Mesenchymal stem cell (in vitro differentiated cells and primary cell): Measurements from ENCODE around the gene GRHL1.
A peak's percentile ranks its signal among the peaks of the same experiment; 100 is the strongest.

Experiments
- DNase-seq: peaks from one replicate; pipeline ENCODE4 v3.0.0-alpha.2; 2013
- H2AFZ ChIP-seq: one replicate; pipeline ENCODE4 v1.6.1; 2013; ENCODE audit warnings: low read depth, mild to moderate bottlenecking, control low read depth, inconsistent platforms, low read length, moderate library complexity
- H2AK5ac ChIP-seq: 2 replicates; pipeline ENCODE4 v1.6.1; 2013; ENCODE audit warnings: low read length, moderate library complexity, mild to moderate bottlenecking, inconsistent platforms; ENCODE audit not compliant: severe bottlenecking
- H2BK120ac ChIP-seq: one replicate; pipeline ENCODE4 v1.6.1; 2013; ENCODE audit warnings: low read depth, mild to moderate bottlenecking, inconsistent platforms, low read length, moderate library complexity
- H2BK12ac ChIP-seq, 2 experiments: one replicate each; pipeline ENCODE4 v1.6.1; 2013; ENCODE audit warnings: inconsistent platforms in 2 of 2, low read length in 2 of 2, mild to moderate bottlenecking in 2 of 2, moderate library complexity in 2 of 2, control low read depth in 1 of 2
- H2BK15ac ChIP-seq: one replicate; pipeline ENCODE4 v1.6.1; 2013; ENCODE audit warnings: mild to moderate bottlenecking, low read depth, inconsistent platforms; ENCODE audit not compliant: poor library complexity, severe bottlenecking
- H2BK5ac ChIP-seq: 2 replicates; pipeline ENCODE4 v1.6.1; 2013; ENCODE audit warnings: low read depth, mild to moderate bottlenecking, low read length, control low read depth, inconsistent platforms; ENCODE audit not compliant: poor library complexity, severe bottlenecking
- H3K14ac ChIP-seq, 2 experiments: one replicate each; pipeline ENCODE4 v1.6.1; 2013; ENCODE audit warnings: inconsistent platforms in 2 of 2, low read length in 2 of 2, control low read depth in 1 of 2, mild to moderate bottlenecking in 1 of 2, moderate library complexity in 1 of 2
- H3K18ac ChIP-seq, 2 experiments: one replicate each; pipeline ENCODE4 v1.6.1; 2013; ENCODE audit warnings: inconsistent platforms in 2 of 2, low read length in 2 of 2, control low read depth in 1 of 2, low read depth in 1 of 2, mild to moderate bottlenecking in 1 of 2
- H3K23ac ChIP-seq, 2 experiments: one replicate each; pipeline ENCODE4 v1.6.1; 2013; ENCODE audit warnings: inconsistent platforms in 2 of 2, low read length in 2 of 2, mild to moderate bottlenecking in 2 of 2, moderate library complexity in 2 of 2, control low read depth in 1 of 2
- H3K27ac ChIP-seq: 2 replicates; pipeline ENCODE4 v1.5.1; 2013; ENCODE audit warnings: mild to moderate bottlenecking, moderate library complexity, low read length, control low read depth, inconsistent platforms; ENCODE audit not compliant: poor library complexity, severe bottlenecking
- H3K27me3 ChIP-seq, 2 experiments: 2 replicates each; pipeline versions ENCODE4 v1.6.1 to v1.7.0; 2013; ENCODE audit warnings: low read length in 2 of 2, mild to moderate bottlenecking in 2 of 2, moderate library complexity in 2 of 2, control low read depth in 1 of 2, inconsistent platforms in 1 of 2; ENCODE audit not compliant: control insufficient read depth in 1 of 2, insufficient read depth in 1 of 2
- H3K36me3 ChIP-seq, 2 experiments: 2 replicates each; pipeline versions ENCODE4 v1.6.1 to v1.7.0; 2013; ENCODE audit warnings: low read length in 2 of 2, control low read depth in 1 of 2, inconsistent platforms in 1 of 2, low read depth in 1 of 2, mild to moderate bottlenecking in 1 of 2; ENCODE audit not compliant: insufficient read depth in 2 of 2, control insufficient read depth in 1 of 2
- H3K4ac ChIP-seq, 2 experiments: one replicate each; pipeline ENCODE4 v1.6.1; 2013; ENCODE audit warnings: inconsistent platforms in 2 of 2, low read length in 2 of 2, mild to moderate bottlenecking in 2 of 2, moderate library complexity in 2 of 2, control low read depth in 1 of 2, low read depth in 1 of 2
- H3K4me1 ChIP-seq: 2 replicates; pipeline ENCODE4 v1.6.1; 2013; ENCODE audit warnings: low read depth, low read length, control low read depth; ENCODE audit not compliant: control insufficient read depth, insufficient read depth
- H3K4me2 ChIP-seq: 2 replicates; pipeline ENCODE4 v1.6.1; 2013; ENCODE audit warnings: low read length, mild to moderate bottlenecking, inconsistent platforms; ENCODE audit not compliant: poor library complexity, severe bottlenecking
- H3K4me3 ChIP-seq, 2 experiments: 2 replicates each; pipeline versions ENCODE4 v1.5.1 to v1.7.0; 2013; ENCODE audit warnings: low read length in 2 of 2, mild to moderate bottlenecking in 2 of 2, control low read depth in 1 of 2, low read depth in 1 of 2; ENCODE audit not compliant: insufficient read depth in 1 of 2
- H3K79me1 ChIP-seq: replicated peaks from 2 replicates; pipeline ENCODE4 v1.6.1; 2013; ENCODE audit warnings: mild to moderate bottlenecking, control low read depth, low read length, inconsistent platforms; ENCODE audit not compliant: poor library complexity, severe bottlenecking
- H3K9ac ChIP-seq: 2 replicates; pipeline ENCODE4 v1.7.0; 2013; ENCODE audit warnings: mild to moderate bottlenecking, low read length, moderate library complexity
- H3K9me3 ChIP-seq: 2 replicates; pipeline ENCODE4 v1.7.0; 2013; ENCODE audit warnings: mild to moderate bottlenecking, low read length; ENCODE audit not compliant: control insufficient read depth
- H4K8ac ChIP-seq: one replicate; pipeline ENCODE4 v1.6.1; 2013; ENCODE audit warnings: inconsistent platforms, mild to moderate bottlenecking, low read length, moderate library complexity
- H4K91ac ChIP-seq: one replicate; pipeline ENCODE4 v1.6.1; 2013; ENCODE audit warnings: mild to moderate bottlenecking, low read length, inconsistent platforms
- WGBS: methylation state at CpG from one replicate; pipeline ENCODE4 v1.1.7; 2013; ENCODE audit warnings: mixed read lengths; 5-methylcytosine and 5-hydroxymethylcytosine counted together

The GRHL1 gene

DNA sequence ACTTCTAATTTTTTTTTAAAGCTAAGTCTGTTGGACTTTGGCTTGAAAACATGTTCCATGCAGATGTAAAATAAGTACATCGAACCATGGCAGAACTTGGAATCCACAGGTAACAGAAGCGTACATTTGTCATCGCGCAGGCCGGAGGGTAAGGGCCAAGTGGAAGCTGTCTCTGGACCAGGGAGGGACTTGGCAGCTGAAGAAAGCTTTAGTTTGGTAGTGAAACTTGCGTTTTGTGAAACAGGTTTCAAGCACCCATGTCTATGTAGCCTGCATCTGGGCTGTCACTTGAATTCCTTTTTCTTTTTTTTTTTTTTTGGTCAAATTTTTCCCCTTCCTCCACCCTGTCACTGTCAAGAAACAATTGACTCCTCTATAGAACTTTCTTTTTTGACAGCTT is 20.4 kb downstream of the GRHL1 start:
- Histone ChIP-seq H3K36me3 (no peaks in the 10 kb centered on the region), H2BK12ac (no peak overlapping the region), H3K9me3 (no peaks in the 10 kb centered on the region), H2AK5ac (no peak overlapping the region), H4K91ac (no peak overlapping the region), H3K4ac (no peak overlapping the region), H2BK5ac (no peak overlapping the region), H3K14ac (no peak overlapping the region), H3K79me1 (no peaks in the 10 kb centered on the region), H3K27ac (no peak overlapping the region), H3K27me3 (no peaks in the 10 kb centered on the region), H3K4me2 (no peak overlapping the region), H3K4me1 (peaks cover 19% of the 10 kb centered on the region), H2AFZ (no peak overlapping the region), H3K4me3 (no peak overlapping the region), H3K23ac (no peak overlapping the region), H2BK15ac (no peak overlapping the region), H3K9ac (no peak overlapping the region), H4K8ac (no peak overlapping the region), H3K18ac (no peak overlapping the region), H2BK120ac (no peak overlapping the region)
- no peak for DNase-seq
- 93% methylated on average over 6 of the region's 6 CpGs for WGBS

DNA sequence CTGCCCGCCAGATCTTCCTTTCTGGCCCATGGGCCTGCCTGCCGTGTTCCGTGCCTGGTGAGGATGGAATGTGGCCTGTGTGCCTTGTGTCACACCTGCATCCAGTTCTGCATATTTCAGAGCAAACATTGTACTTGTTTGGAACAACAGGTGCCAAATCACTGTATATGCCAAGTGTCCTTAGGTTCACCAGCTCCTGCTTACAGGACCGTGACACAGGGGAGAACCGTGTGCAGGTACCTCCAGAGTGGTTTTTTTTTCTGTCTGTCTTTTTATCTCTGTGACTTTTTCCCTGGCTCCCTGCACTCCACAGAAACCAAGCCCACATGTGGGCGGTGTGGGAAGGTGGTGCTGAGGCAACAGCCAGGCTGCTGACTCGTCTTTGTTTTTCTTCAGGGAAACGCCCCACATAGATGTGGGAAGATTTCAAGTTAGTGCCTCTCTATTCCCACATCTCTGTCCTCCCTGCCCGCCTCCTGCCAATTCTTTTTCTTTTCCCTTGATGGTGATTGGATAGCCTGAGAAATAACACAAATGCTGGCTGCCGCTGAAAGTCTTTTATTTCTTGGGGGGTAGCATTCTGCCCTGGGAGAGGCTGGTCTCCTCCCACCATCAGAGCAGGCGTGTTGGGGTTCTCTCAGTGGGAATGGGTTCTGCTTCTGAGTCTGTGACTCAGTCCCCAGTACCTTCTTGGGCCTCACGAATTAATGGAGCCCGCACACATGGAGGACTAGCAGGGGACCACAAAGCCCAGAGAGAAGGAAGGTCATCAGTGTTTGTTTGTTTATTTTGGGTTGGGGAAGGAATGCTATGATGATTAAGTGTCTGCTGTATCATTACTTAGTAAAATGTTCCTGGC is 21.4 kb downstream of the GRHL1 start:
- Histone ChIP-seq H3K9ac (peak overlapping the region; percentile 24), H3K9me3 (no peaks in the 10 kb centered on the region), H3K4me2 (no peak overlapping the region), H2BK12ac (peak overlapping the region in 1 of 2 experiments; percentile 11), H3K27ac (no peak overlapping the region), H3K27me3 (no peaks in the 10 kb centered on the region), H4K91ac (no peak overlapping the region), H2BK15ac (no peak overlapping the region), H4K8ac (peak overlapping the region; percentile 47), H3K4ac (no peak overlapping the region), H3K23ac (no peak overlapping the region), H2BK5ac (no peak overlapping the region), H2AFZ (no peak overlapping the region), H3K4me3 (peak overlapping the region in 1 of 2 experiments; percentile 11), H2BK120ac (no peak overlapping the region), H3K79me1 (no peaks in the 10 kb centered on the region), H3K14ac (no peak overlapping the region), H3K4me1 (peaks cover 19% of the 10 kb centered on the region), H3K36me3 (no peaks in the 10 kb centered on the region), H2AK5ac (no peak overlapping the region), H3K18ac (no peak overlapping the region)
- 78% methylated on average over 9 of the region's 13 CpGs for WGBS
- peak; percentile 39 for DNase-seq

DNA sequence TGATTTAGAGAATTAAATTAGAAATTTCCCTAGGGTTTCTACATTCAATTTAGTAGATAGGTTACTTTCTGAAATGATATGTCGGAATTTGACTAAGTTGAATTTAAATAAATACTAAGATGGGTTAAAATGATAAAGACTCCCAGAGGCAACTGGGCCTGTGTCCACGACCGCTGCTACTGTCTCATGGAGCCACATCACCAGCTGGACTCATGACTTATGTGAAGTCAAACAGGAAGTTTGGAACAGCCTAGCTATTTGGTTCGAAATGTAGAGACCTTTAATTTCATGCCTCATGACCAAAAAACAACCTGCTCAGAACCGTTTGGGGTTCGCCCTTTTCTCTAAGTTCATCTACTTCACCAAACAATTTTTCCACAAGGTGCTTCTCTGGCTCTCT is 22.2 kb downstream of the GRHL1 start:
- Histone ChIP-seq H3K9me3 (no peaks in the 10 kb centered on the region), H2BK15ac (no peak overlapping the region), H3K27me3 (no peaks in the 10 kb centered on the region), H3K9ac (no peak overlapping the region), H3K4me1 (peaks cover 19% of the 10 kb centered on the region), H2BK5ac (no peak overlapping the region), H2AFZ (no peak overlapping the region), H2BK120ac (no peak overlapping the region), H3K4me3 (no peak overlapping the region), H2AK5ac (peak overlapping the region; percentile 90), H4K8ac (no peak overlapping the region), H3K23ac (no peak overlapping the region), H3K18ac (no peak overlapping the region), H4K91ac (no peak overlapping the region), H3K36me3 (no peaks in the 10 kb centered on the region), H3K79me1 (no peaks in the 10 kb centered on the region), H3K4ac (no peak overlapping the region), H3K14ac (no peak overlapping the region), H3K4me2 (no peak overlapping the region), H2BK12ac (no peak overlapping the region), H3K27ac (no peak overlapping the region)
- no peak for DNase-seq
- WGBS: 81% methylated on average over 6 of the region's 6 CpGs

DNA sequence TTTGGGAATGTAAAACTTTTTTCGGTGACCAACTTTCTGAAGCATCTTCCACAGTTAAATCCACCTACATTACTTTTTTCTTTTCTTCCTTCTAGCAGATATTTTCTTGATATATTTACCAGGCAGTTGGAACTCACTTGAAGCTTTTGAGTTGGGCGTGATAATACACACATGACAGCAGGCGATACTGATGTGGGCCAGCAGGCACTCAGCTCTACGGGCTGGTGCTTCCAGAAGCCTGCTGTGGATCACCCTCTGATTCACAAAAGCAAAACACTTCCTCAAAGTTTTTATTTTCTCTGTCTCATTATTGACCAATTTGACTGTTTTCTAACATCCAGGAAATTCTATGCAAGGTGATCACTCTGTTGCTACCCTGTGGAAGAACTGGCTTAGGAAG is 22.9 kb downstream of the GRHL1 start:
- no peak overlapping the region for H4K8ac ChIP-seq
- DNase-seq: no peak
- no peaks in the 10 kb centered on the region for H3K9me3 ChIP-seq
- H2BK15ac ChIP-seq: no peak overlapping the region
- H2BK120ac ChIP-seq: no peak overlapping the region
- H2BK5ac ChIP-seq: no peak overlapping the region
- H4K91ac ChIP-seq: no peak overlapping the region
- no peak overlapping the region for H3K4me3 ChIP-seq
- no peak overlapping the region for H2AK5ac ChIP-seq
- H3K18ac ChIP-seq: no peak overlapping the region
- H3K9ac ChIP-seq: no peak overlapping the region
- no peak overlapping the region for H3K23ac ChIP-seq
- H3K27ac ChIP-seq: no peak overlapping the region
- whole genome bisulfite sequencing: 93% methylated on average over 3 of the region's 4 CpGs
- no peaks in the 10 kb centered on the region for H3K27me3 ChIP-seq
- H2BK12ac ChIP-seq: no peak overlapping the region
- H3K4ac ChIP-seq: no peak overlapping the region
- H3K36me3 ChIP-seq: no peaks in the 10 kb centered on the region
- H3K4me2 ChIP-seq: no peak overlapping the region
- H2AFZ ChIP-seq: no peak overlapping the region
- H3K79me1 ChIP-seq: no peaks in the 10 kb centered on the region
- no peak overlapping the region for H3K14ac ChIP-seq
- peaks cover 19% of the 10 kb centered on the region for H3K4me1 ChIP-seq
